ENCODE measurements around the gene DCUN1D3.
"Not testable (repeated sequence)": the region's sequence is repeated elsewhere in the genome, so short reads cannot be mapped to it uniquely, and the experiment has no call there.

Gene DCUN1D3

GRCh38 chr16:20887207-20887606 is 13.0 kb downstream of the DCUN1D3 start:
- DNase-seq (ENCODE audit: low read depth, low spot score) = no peak

GRCh38 chr16:20886320-20886719 is 13.8 kb downstream of the DCUN1D3 start:
- DNase-seq (ENCODE audit: low read depth, low spot score) = no peak

GRCh38 chr16:20884240-20884556 is 16.0 kb downstream of the DCUN1D3 start:
- no peak for DNase-seq (ENCODE audit: low read depth, low spot score)

- no peak for DNase-seq (ENCODE audit: low read depth, low spot score)
Measured at GRCh38 chr16:20883554-20884239, 16.5 kb downstream of the DCUN1D3 start.

- DNase-seq (ENCODE audit: low read depth, low spot score) = no peak
Measured at GRCh38 chr16:20881503-20881878, 18.7 kb downstream of the DCUN1D3 start.

- DNase-seq (ENCODE audit: low read depth, low spot score) = no peak
Measured at GRCh38 chr16:20880867-20881502, 19.2 kb downstream of the DCUN1D3 start.

GRCh38 chr16:20879175-20880040 is 20.8 kb downstream of the DCUN1D3 start:
- no peak for DNase-seq (ENCODE audit: low read depth, low spot score)

- DNase-seq (ENCODE audit: low read depth, low spot score) = no peak
Measured at GRCh38 chr16:20878682-20879147, 21.4 kb downstream of the DCUN1D3 start.

GRCh38 chr16:20875355-20875650 is 24.9 kb downstream of the DCUN1D3 start:
- no peak for DNase-seq (ENCODE audit: low read depth, low spot score)

GRCh38 chr16:20874088-20874581 is 26.0 kb downstream of the DCUN1D3 start:
- no peak for DNase-seq (ENCODE audit: low read depth, low spot score)

- DNase-seq (ENCODE audit: low read depth, low spot score) = no peak
Measured at GRCh38 chr16:20873331-20873730, 26.8 kb downstream of the DCUN1D3 start.

GRCh38 chr16:20871941-20872815 is 28.0 kb downstream of the DCUN1D3 start:
- no peak for DNase-seq (ENCODE audit: low read depth, low spot score)

GRCh38 chr16:20871258-20871657 is 28.9 kb downstream of the DCUN1D3 start:
- no peak for DNase-seq (ENCODE audit: low read depth, low spot score)

GRCh38 chr16:20870122-20870820 is 29.9 kb downstream of the DCUN1D3 start:
- DNase-seq (ENCODE audit: low read depth, low spot score) = no peak

GRCh38 chr16:20868890-20869289 is 31.3 kb downstream of the DCUN1D3 start:
- no peak for DNase-seq (ENCODE audit: low read depth, low spot score)

GRCh38 chr16:20867585-20867984 is 32.6 kb downstream of the DCUN1D3 start:
- DNase-seq (ENCODE audit: low read depth, low spot score) = no peak

GRCh38 chr16:20866801-20867200 is 33.4 kb downstream of the DCUN1D3 start:
- DNase-seq (ENCODE audit: low read depth, low spot score) = no peak

GRCh38 chr16:20866145-20866772 is 33.9 kb downstream of the DCUN1D3 start:
- DNase-seq (ENCODE audit: low read depth, low spot score) = no peak

GRCh38 chr16:20865420-20866131 is 34.6 kb downstream of the DCUN1D3 start:
- DNase-seq (ENCODE audit: low read depth, low spot score) = no peak

- not testable (repeated sequence) for DNase-seq (ENCODE audit: low read depth, low spot score)
Measured at GRCh38 chr16:20864376-20864775, 35.8 kb downstream of the DCUN1D3 start.
